Measurements from ENCODE around the gene RXRB.
A peak's percentile ranks its signal among the peaks of the same experiment; 100 is the strongest.

Gene RXRB

GRCh38 chr6:33206864-33207551, 6.5 kb upstream of the RXRB start:
- H3K27me3 ChIP-seq (ENCODE audit: insufficient read depth, poor library complexity, severe bottlenecking), result no peaks in the 10 kb centered on the region
- TF ChIP-seq POLR2AphosphoS5 (IDR thresholded peaks at IDR 0.05; ENCODE audit: low read depth), result no peak
- TF ChIP-seq, protein P1, sequence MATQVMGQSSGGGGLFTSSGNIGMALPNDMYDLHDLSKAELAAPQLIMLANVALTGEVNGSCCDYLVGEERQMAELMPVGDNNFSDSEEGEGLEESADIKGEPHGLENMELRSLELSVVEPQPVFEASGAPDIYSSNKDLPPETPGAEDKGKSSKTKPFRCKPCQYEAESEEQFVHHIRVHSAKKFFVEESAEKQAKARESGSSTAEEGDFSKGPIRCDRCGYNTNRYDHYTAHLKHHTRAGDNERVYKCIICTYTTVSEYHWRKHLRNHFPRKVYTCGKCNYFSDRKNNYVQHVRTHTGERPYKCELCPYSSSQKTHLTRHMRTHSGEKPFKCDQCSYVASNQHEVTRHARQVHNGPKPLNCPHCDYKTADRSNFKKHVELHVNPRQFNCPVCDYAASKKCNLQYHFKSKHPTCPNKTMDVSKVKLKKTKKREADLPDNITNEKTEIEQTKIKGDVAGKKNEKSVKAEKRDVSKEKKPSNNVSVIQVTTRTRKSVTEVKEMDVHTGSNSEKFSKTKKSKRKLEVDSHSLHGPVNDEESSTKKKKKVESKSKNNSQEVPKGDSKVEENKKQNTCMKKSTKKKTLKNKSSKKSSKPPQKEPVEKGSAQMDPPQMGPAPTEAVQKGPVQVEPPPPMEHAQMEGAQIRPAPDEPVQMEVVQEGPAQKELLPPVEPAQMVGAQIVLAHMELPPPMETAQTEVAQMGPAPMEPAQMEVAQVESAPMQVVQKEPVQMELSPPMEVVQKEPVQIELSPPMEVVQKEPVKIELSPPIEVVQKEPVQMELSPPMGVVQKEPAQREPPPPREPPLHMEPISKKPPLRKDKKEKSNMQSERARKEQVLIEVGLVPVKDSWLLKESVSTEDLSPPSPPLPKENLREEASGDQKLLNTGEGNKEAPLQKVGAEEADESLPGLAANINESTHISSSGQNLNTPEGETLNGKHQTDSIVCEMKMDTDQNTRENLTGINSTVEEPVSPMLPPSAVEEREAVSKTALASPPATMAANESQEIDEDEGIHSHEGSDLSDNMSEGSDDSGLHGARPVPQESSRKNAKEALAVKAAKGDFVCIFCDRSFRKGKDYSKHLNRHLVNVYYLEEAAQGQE (IDR thresholded peaks at IDR 0.05; ENCODE audit: insufficient replicate concordance, low read depth), result no peak
- no peak for TF ChIP-seq SPI1 (IDR thresholded peaks at IDR 0.05; ENCODE audit: borderline replicate concordance, low read depth)
- TF ChIP-seq GABPA (IDR thresholded peaks at IDR 0.05; ENCODE audit: low read depth), result no peak
- TF ChIP-seq CTCF (IDR thresholded peaks at IDR 0.05; ENCODE audit: insufficient read depth, low read length), result no peak
- no peak overlapping the region for H3K27ac ChIP-seq (replicated peaks)
- H3K4me3 ChIP-seq (replicated peaks; ENCODE audit: insufficient read depth, low read length), result peak overlapping the region; percentile 80
- no peak for DNase-seq (ENCODE audit: low read depth in 1 of 2, low spot score in 1 of 2)

DNA sequence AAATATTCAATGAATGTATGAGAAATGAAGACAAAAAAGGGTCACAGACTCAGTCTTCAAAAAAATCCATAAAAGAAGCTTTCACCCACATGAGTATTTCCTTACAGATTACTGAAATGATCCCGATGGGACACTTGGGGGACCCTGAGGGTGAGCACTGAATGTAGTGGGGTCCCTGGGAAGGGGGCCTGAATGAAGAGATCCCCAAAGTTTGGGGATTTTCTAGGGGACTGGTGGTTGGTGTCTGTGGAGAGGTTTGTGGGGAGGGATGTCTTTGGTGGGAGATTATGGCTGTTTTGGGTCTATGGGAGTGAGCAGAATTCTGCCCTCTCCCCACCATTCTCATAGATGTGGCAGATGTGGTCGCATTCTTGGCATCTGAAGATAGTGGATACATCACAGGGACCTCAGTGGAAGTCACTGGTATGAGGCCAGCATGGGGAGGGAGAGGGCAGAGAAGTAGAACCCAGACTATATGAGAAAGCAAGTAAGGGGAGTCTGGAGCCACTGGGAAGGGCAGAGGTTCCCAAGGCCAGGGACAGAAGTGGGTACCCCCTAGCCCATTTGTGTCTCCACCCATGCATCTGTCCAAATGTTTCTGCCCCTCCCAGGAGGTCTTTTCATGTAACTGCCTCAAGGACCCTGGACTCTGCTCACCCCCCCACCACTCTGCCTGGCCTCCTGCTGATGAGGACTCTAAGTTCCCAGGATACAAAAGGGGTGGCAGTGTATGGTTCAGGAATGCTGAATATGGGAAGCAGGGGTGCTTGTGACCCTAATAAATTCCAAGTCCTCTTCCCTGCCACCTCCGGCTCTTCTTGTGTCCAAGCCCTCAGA, 5.8 kb upstream of the RXRB start:
- no peak overlapping the region for H3K27ac ChIP-seq (replicated peaks)
- H3K4me3 ChIP-seq (replicated peaks; ENCODE audit: insufficient read depth, low read length), result no peak overlapping the region
- no peak for TF ChIP-seq SPI1 (IDR thresholded peaks at IDR 0.05; ENCODE audit: borderline replicate concordance, low read depth)
- TF ChIP-seq, protein P1 (IDR thresholded peaks at IDR 0.05; ENCODE audit: insufficient replicate concordance, low read depth), result no peak
- TF ChIP-seq GABPA (IDR thresholded peaks at IDR 0.05; ENCODE audit: low read depth), result no peak
- TF ChIP-seq POLR2AphosphoS5 (IDR thresholded peaks at IDR 0.05; ENCODE audit: low read depth), result no peak
- TF ChIP-seq CTCF (IDR thresholded peaks at IDR 0.05; ENCODE audit: insufficient read depth, low read length), result no peak
- no peak for DNase-seq (ENCODE audit: low read depth in 1 of 2, low spot score in 1 of 2)
- no peaks in the 10 kb centered on the region for H3K27me3 ChIP-seq (ENCODE audit: insufficient read depth, poor library complexity, severe bottlenecking)

DNA sequence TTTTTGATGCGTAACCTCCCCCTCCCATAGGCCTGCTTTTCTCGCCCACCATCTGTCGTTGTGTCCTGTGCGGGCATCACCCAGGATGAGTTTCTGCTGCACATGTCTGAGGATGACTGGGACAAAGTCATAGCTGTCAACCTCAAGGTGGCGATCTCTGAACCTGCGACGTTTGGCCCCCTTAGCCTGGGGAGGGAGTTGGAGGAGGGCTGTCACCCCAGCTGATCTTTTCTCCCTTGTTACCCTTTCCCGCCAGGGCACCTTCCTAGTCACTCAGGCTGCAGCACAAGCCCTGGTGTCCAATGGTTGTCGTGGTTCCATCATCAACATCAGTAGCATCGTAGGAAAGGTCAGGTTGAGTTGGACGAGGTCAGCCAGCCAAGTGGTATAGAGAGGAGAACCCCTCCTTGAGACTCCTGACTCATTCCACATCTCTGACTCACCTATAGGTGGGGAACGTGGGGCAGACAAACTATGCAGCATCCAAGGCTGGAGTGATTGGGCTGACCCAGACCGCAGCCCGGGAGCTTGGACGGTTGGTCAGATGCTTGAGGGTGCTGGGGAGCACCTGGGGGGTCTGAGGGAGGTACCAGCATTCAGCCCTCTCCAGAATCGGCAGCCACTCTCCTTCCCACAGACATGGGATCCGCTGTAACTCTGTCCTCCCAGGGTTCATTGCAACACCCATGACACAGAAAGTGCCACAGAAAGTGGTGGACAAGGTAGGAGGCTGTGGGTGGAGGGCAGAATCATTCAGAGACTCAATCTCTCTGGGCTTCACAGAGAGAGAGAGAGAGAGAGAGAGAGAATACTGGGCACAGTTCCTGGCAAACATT, 4.9 kb upstream of the RXRB start:
- no peak for DNase-seq (ENCODE audit: low read depth in 1 of 2, low spot score in 1 of 2)
- H3K27me3 ChIP-seq (ENCODE audit: insufficient read depth, poor library complexity, severe bottlenecking), result no peaks in the 10 kb centered on the region
- 0 out of 2 replicates have a peak, but pooled peaks have one; percentile 37 for TF ChIP-seq POLR2AphosphoS5 (IDR thresholded peaks at IDR 0.05; ENCODE audit: low read depth)
- TF ChIP-seq, protein P1 (IDR thresholded peaks at IDR 0.05; ENCODE audit: insufficient replicate concordance, low read depth), result no peak
- H3K4me3 ChIP-seq (replicated peaks; ENCODE audit: insufficient read depth, low read length), result no peak overlapping the region
- no peak overlapping the region for H3K27ac ChIP-seq (replicated peaks)

All from HL-60 (cell line).